LNCAP (cell line): ENCODE measurements around the gene MYL4.

Experiments used
- CTCF ChIP-seq: fragments of 450-650 bp; IDR thresholded peaks from 2 replicates; pipeline ENCODE4 v1.5.1; 2017; ENCODE audit warnings: mild to moderate bottlenecking

The MYL4 gene

GRCh38 chr17:47203984-47204721 lies 5.0 kb upstream of the MYL4 start:
- TF ChIP-seq CTCF, result no peak

GRCh38 chr17:47204722-47205418 lies 4.3 kb upstream of the MYL4 start:
- TF ChIP-seq CTCF, result no peak

GRCh38 chr17:47205419-47205963 lies 3.7 kb upstream of the MYL4 start:
- no peak for TF ChIP-seq CTCF

- TF ChIP-seq CTCF, result no peak
Observed at GRCh38 chr17:47207143-47208067, 1.7 kb upstream of the MYL4 start.

GRCh38 chr17:47209499-47209898 lies 351 bp downstream of the MYL4 start:
- TF ChIP-seq CTCF, result no peak

GRCh38 chr17:47210105-47210504 lies 957 bp downstream of the MYL4 start:
- no peak for TF ChIP-seq CTCF

GRCh38 chr17:47210779-47211178 lies 1.6 kb downstream of the MYL4 start:
- no peak for TF ChIP-seq CTCF
